OCI-LY3 (cell line): ENCODE data around the gene NOS1AP.

Experiments used
- EZH2phosphoT487 ChIP-seq: fragments of 200-600 bp; shearing (Covaris generic); IDR thresholded peaks from 2 replicates; pipeline ENCODE4 v1.6.1; 2018; ENCODE audit warnings: antibody characterized with exemption, mixed run types, low read depth
- TF ChIP-seq, protein P1 (sequence below): fragments of 200-600, 300-600 bp; sonication (generic); IDR thresholded peaks from 2 replicates; pipeline ENCODE4 v1.5.1; 2014; ENCODE audit warnings: antibody characterized with exemption, low read length, low read depth

DNA sequence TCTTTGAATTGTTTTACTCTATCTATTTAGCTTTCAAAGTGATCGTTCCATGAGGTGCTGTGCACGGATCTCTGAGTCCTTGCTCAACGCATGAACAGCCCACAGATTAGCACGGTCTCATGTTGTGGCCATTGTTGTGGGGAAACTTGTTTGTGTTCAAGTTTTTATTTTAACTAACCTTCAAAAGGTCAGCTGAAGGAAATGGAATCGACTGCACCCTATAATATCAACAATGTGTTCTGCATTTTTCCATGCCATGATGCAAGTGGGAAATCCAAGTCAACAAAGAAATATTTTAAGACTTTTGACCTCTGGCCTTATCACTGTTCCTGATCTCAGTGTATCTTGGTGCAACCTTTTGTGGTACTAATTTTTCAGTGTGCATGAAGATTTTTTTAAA, 336.3 kb downstream of the NOS1AP start:
- TF ChIP-seq, protein P1, sequence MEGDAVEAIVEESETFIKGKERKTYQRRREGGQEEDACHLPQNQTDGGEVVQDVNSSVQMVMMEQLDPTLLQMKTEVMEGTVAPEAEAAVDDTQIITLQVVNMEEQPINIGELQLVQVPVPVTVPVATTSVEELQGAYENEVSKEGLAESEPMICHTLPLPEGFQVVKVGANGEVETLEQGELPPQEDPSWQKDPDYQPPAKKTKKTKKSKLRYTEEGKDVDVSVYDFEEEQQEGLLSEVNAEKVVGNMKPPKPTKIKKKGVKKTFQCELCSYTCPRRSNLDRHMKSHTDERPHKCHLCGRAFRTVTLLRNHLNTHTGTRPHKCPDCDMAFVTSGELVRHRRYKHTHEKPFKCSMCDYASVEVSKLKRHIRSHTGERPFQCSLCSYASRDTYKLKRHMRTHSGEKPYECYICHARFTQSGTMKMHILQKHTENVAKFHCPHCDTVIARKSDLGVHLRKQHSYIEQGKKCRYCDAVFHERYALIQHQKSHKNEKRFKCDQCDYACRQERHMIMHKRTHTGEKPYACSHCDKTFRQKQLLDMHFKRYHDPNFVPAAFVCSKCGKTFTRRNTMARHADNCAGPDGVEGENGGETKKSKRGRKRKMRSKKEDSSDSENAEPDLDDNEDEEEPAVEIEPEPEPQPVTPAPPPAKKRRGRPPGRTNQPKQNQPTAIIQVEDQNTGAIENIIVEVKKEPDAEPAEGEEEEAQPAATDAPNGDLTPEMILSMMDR: no peak
- TF ChIP-seq EZH2phosphoT487: no peak
